Hematopoietic multipotent progenitor cell treated with erythropoietin and hydrocortisone succinate and interleukin-3 and kit ligand, for 4 days (in vitro differentiated cells): ENCODE data around the gene TTN.
"Not testable (repeated sequence)": the region's sequence is repeated elsewhere in the genome, so short reads cannot be mapped to it uniquely, and the experiment has no call there.

Source experiments
- DNase-seq: peaks from one replicate; pipeline ENCODE4 v3.0.0-alpha.2; 2015

Gene TTN

DNA sequence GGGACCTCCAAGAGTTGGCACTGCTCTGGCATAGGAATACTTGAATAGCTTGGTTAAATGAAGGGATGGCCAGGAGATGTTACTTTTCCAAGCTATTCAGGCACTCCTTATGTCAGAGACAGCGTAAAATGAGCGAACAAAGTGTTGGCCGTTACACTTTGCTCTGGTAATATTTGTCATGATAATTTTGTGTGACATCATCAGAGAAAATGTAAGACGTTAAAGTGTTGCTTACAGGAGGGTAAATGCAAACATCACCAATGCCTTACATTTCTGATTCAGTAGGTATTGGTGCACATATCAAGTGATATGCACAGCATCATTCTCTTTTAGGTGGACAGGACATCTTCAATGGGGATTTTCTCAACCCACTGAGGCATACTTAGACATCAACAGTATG is 281.0 kb downstream of the TTN start:
- no peak for DNase-seq

DNA sequence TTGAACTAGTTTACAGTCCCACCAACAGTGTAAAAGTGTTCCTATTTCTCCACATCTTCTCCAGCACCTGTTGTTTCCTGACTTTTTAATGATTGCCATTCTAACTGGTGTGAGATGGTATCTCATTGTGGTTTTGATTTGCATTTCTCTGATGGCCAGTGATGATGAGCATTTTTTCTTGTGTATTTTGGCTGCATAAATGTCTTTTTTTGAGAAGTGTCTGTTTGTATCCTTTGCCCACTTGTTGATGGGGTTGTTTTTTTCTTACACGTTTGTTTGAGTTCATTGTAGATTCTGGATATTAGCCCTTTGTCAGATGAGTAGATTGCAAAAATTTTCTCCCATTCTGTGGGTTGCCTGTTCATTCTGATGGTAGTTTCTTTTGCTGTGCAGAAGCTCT is 281.8 kb downstream of the TTN start:
- DNase-seq = not testable (repeated sequence)

DNA sequence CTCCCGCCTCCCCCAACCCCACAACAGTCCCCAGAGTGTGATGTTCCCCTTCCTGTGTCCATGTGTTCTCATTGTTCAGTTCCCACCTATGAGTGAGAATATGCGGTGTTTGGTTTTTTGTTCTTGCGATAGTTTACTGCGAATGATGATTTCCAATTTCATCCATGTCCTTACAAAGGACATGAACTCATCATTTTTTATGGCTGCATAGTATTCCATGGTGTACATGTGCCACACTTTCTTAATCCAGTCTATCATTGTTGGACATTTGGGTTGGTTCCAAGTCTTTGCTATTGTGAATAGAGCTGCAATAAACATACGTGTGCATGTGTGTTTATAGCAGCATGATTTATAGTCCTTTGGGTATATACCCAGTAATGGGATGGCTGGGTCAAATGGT is 282.2 kb downstream of the TTN start:
- DNase-seq = not testable (repeated sequence)

DNA sequence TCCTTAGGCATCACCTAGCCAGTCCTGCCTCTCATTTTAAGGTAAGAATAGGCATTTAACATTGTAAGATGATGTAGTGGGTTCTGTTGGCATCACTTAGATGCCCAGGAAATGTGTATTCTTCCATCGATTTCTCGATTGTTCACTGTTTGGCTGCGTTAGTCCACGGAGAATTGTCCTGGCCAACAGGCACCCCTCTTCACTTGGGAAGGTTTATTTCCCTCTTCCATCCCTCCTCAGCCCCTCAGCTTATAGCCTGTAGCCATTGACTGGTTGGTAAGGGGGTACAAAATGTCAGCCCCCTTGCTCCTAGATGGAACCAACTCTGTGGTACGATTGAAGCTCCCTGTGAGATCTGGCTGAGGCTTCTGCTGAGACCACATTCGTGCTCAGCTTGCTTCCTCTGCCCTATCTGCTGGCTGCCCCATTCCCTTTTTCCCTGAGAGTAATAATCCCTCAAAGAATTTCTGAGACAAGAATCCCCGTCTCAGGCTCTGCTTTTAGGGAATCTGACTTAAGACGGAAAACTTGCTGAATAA is 283.6 kb downstream of the TTN start:
- peak; percentile 36 for DNase-seq

DNA sequence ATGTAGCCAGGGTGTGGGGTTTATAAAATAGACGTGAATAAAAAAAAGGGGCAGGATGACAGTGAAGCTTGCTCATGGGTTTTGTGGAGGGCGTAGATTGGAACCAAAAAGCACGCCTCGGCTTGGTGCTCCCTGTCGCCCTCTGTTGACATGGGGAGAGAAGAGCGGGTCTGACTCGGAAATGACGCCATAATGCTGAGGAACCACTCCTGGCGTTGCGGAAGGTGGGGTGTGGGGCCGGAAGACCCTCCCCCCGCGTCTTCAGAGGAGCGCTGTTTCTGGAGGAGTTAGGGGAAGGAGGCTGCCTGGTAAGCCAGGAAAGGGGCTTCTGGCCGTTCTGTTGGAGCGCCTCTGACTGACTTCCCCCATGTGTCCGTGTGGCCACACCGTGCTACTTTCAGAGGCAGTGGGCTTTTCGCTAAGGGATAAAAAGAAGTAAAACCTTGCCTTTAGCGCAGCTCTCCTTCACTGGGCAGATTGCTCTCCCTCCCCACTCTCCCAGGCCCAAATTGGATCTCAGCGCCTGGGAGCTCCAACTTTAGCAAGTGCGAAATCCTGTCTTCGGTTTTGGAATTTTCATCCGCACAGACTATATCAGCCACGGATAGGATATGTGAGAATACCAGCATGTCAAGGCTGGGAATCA is 284.1 kb downstream of the TTN start:
- peak; percentile 96 for DNase-seq

DNA sequence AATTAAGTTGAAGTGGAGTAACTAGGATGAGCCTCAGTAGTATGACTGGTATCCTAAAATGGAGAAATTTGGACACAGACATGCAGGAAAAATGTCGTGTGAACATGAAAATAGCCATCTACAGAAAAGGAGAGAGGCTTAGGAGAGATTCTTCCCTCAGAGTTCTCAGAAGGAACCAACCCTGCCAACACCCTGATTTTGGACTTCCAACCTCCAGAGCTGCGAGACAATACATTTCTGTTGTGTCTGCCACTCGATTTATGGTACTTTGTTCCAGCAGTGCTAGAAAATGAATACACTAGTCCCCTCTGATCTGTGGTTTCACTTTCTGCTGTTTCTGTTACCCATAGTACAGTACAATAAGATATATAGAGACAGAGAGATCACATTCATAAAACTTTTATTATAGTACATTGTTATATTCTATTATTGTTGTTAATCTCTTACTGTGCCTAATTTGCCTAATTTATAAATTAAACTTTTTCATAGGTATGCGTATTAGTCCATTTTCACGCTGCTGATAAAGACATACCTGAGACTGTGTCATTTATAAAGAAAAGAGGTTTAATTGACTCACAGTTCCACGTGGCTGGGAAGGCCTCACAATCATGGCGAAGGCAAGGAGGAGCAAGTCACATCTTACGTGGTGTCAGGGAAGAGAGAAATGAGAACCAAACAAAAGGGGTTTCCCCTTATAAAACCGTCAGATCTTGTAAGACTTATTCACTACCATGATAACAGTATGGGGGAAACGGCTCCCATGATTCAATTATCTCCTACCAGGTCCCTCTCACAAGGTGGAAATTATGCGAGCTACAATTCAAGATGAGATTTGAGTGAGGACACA is 285.7 kb downstream of the TTN start:
- DNase-seq = no peak

- no peak for DNase-seq
These were observed 289.7 kb downstream of the TTN start for GRCh38 chr2:178517496-178517895.

DNA sequence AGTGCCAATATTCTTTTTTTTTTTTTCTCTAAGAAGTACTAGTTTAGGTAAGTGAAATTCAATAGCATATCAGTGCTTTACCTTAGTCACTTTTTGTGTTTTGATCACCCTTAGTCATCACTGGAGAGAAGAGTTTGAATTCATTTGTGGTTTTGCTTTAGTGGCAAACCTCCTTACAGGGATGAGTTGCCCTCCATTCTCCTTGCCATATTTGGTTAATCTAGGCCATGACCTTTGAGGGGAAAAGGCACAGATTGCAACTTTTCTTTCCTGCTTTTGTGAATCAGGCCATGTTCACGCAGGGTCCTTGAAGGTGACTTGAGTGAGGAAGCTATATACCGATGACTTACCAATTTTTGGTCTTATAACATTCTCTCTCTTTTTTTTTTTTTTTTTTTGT is 292.6 kb downstream of the TTN start:
- DNase-seq = no peak

- DNase-seq = no peak
These were observed 293.3 kb downstream of the TTN start for GRCh38 chr2:178513876-178514275.

GRCh38 chr2:178512484-178512883 is 294.7 kb downstream of the TTN start:
- no peak for DNase-seq

- DNase-seq = no peak
These were observed 296.8 kb downstream of the TTN start for GRCh38 chr2:178510384-178510783.

DNA sequence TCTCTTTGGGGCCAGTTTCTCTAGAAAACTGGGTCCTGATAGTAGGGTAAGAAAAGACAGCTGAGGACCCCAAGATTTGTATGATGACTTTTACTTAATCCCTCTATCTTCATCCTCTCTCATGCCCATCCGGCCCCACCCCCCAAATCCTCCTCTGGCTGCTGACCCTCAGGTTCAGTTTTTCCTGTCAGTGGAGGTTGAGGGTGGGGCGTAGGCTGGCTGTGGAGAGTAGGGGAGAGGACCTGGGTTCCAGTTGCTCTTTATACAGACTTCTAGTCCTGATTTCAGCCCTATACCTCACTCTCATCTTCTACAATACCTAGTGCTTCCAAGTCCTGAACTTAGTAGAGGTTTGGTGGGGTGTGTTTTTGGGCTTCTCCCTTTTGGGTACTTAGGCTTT is 298.6 kb downstream of the TTN start:
- DNase-seq = no peak

GRCh38 chr2:178506949-178507348 is 300.3 kb downstream of the TTN start:
- DNase-seq = no peak

DNA sequence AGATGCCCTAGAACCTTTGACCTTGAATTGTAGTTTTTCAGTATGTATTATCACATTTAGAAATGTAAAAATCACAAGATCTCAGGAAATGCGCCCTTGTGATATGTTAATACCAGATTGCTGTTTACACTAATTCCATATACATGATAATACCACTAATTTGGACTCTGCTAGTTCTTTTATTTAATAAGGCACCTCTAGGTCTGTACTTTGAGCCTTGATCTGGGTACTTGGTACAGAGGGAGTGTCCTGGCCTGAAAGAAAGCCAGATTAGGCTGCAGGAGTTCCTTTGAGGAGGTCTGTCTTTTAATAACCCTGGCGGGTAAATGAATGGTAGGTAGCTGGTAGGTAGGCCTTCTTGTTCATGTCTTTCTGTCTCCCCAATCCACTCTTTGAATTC is 300.7 kb downstream of the TTN start:
- no peak for DNase-seq

- DNase-seq = no peak
These were observed 301.1 kb downstream of the TTN start for GRCh38 chr2:178506101-178506500.

DNA sequence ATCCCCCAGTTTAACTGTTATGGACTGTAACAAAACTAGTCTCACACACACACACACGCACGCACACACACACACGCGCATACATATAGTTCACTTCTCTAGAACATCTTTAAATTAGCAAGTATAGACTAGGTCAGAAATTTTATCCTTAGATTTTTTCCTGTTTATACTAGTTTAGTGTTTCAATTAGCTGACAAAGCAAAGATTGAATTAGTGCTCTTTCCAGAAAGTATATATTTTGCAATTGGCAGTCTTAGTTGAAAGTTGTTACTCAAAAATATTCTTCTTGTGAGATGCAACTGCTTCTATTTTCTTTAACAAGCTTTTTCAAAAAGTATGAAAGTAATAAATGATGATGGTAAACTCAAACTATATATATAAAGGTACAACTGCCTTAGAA is 304.5 kb downstream of the TTN start:
- DNase-seq = no peak

GRCh38 chr2:178499640-178500039 is 307.6 kb downstream of the TTN start:
- no peak for DNase-seq

DNA sequence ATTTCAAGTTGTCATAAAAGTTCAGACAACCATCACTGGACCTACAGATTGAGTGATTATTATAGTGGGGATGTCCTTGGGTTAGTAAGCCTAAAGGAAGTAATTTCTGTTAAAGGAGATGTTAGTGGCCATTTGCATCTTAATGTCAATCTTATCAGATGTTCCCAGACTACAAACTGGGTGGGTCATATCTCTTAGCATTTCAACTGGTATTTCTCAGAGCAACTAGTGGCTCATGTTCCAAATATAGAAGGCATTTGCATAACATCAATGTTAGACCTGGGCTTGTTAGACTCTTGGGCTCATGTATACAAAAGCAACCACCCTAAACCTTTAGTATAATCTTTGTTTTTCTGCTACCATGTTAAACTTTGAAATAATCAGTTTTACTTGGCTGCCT is 309.1 kb downstream of the TTN start:
- DNase-seq = peak; percentile 70

DNA sequence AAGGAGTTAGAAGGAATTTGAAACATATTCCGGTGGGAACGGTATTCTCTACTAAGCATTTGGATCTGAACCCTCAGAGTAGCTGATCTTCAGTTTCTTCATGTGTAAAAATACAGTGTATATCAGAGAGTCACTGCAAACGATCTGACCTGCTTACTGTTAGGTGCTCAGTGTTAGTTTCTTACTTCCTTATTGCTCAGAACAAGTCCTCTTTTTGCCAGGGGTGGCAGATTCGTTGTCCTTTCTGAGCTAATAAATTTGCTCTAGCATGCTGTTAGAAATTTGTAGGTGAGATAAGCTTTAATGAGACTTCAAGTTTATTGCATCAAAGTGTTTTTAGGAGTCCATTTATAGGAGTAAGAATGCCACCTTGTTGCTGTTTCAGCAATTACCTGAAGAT is 311.2 kb downstream of the TTN start:
- DNase-seq = no peak

DNA sequence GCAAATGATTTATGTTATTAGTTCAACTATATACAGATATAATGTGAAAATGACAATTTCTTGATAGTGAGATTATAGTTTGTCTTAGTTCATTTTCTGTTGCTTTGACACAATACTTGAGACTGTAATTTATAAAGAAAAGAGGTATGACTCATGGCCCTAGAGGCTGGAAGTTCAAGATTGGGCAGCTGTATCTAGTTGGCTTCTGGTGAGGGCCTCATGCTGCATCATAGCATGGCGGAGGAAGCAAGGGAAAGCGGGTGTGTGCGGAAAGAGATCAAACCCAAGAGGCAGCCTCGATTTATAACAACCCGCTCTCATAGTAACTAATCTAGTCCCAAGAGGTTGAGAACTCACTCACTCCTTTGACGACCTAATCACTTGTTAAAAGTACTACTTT is 315.6 kb downstream of the TTN start:
- peak; percentile 13 for DNase-seq

GRCh38 chr2:178485356-178485755 is 321.9 kb downstream of the TTN start:
- DNase-seq = no peak

DNA sequence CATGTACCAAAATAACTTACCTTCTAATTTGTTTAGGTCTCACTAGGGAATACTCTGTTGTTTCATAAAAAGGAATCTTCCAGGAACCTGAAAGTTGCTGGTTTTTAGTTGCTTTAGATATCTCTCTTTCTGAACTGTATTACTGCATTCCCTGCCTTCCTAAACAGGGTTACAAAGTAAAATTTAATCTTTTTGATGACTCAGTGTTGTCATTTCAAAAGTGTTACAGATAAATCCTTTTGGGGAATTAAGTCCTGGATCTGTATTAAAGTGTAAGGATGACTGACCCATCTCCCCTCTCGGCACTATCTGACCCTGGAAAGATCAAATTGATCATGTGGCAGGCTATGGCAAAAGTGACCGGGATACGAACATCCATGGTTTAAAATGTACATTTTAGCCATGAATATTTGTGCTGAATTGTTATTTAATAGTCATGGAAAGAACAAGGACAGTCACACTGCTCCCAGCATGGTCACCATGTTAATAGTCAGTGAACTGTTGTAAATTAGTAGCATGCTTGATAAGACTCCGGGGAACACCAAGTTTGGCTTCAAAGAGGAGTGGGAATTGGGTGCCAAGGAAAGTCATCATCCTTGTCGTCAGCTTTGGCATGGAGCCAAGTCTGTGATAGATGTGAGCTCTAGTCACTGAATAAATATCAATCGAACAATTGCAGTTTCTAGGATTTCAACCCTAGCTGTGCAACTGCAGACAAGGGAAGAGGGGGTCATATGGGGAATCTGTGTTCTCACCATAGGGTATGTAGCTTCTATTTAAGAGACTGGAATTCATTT is 322.8 kb downstream of the TTN start:
- DNase-seq = peak; percentile 18

DNA sequence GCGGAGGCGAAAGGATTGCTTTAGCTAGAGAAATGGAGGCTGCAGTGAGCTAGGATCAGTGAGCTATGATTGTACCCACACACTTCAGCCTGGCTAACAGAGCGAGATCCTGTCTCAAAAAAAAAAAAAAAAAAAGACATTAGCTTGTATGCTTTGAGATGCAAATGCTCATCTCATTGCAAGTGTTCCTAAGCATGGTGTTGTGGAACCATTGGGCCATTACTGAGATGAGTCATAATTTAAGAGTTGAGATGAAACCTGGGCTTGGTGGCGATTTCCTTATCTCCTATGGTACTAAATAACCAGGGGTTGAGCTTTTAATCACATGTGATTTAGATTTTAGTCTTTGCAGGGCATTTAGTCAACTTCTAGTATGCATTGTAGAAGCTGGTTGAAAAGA is 324.8 kb downstream of the TTN start:
- DNase-seq = peak; percentile 60
